Upper lobe of left lung (tissue), 4 donors: ENCODE measurements around the gene CLIP2.

Experiments
- CTCF ChIP-seq, 6 experiments: fragments of 450-650 bp in 4 of 6; fragments of 200-600 bp in 2 of 6; sonication (generic) in 2 of 6; IDR thresholded peaks; one replicate each; pipeline ENCODE4 v1.5.1; 2016 to 2019; ENCODE audit warnings: antibody characterized with exemption in 6 of 6
- POLR2A ChIP-seq, 4 donors: fragments of 450-650 bp; IDR thresholded peaks; one replicate each; pipeline ENCODE4 v1.5.1; 2016 to 2017; ENCODE audit warnings: antibody characterized with exemption in 4 of 4, mild to moderate bottlenecking in 2 of 4

- TF ChIP-seq CTCF (IDR thresholded peaks at IDR 0.05) (no peak), POLR2A (IDR thresholded peaks at IDR 0.05) (no peak)
Measured at GRCh38 chr7:74252893-74253292, 36.3 kb upstream of the CLIP2 start.
